ENCODE measurements around the gene MSH6. TPM values are rescaled to one million over a fixed set of nuclear protein-coding genes. Genes with fewer than 3 reads are reported as not detected.

MSH6 gene
- total and polyA plus RNA-seq, 2 of the 13 experiments (the other 11 are each of a cell fraction or from before 2014, with no cell fraction given), result 20.8 to 113 TPM

- TF ChIP-seq ARID4A (CRISPR knock-in tag; IDR thresholded peaks at IDR 0.05; ENCODE audit: borderline replicate concordance) (peak; percentile 92), ATM (IDR thresholded peaks at IDR 0.05; ENCODE audit: borderline replicate concordance) (no peak), MATR3 (CRISPR knock-in tag; IDR thresholded peaks at IDR 0.05) (no peak), ATF3 (CRISPR knock-in tag; IDR thresholded peaks at IDR 0.05) (no peak), PRMT3 (CRISPR knock-in tag; IDR thresholded peaks at IDR 0.05; ENCODE audit: borderline replicate concordance, low read depth) (peak; percentile 92), MLXIP (CRISPR knock-in tag; IDR thresholded peaks at IDR 0.05; ENCODE audit: borderline replicate concordance) (peak; percentile 68), MYNN (CRISPR knock-in tag; IDR thresholded peaks at IDR 0.05; ENCODE audit: low read depth) (0 out of 2 replicates have a peak, but pooled peaks have one; percentile 36), YEATS2 (CRISPR knock-in tag; IDR thresholded peaks at IDR 0.05; ENCODE audit: borderline replicate concordance) (peak; percentile 58), JDP2 (CRISPR knock-in tag; IDR thresholded peaks at IDR 0.05; ENCODE audit: borderline replicate concordance) (no peak; the same call in 1 of the 2 replicates), ZNF263 (CRISPR knock-in tag; IDR thresholded peaks at IDR 0.05) (peak; percentile 64; the same call in 1 of the 2 replicates), ZSCAN5A (CRISPR knock-in tag; IDR thresholded peaks at IDR 0.05; ENCODE audit: borderline replicate concordance) (peak; percentile 80), MTERF4 (CRISPR knock-in tag; IDR thresholded peaks at IDR 0.05) (peak; percentile 93; the same call in 1 of the 2 replicates), TGIF2 (CRISPR knock-in tag; IDR thresholded peaks at IDR 0.05) (peak; percentile 85), KAT8 (CRISPR knock-in tag; IDR thresholded peaks at IDR 0.05) (peak; percentile 58; the same call in 1 of the 2 replicates), ZSCAN9 (CRISPR knock-in tag; IDR thresholded peaks at IDR 0.05; ENCODE audit: borderline replicate concordance) (no peak; the same call in none of the 2 replicates), CC2D1A (CRISPR knock-in tag; IDR thresholded peaks at IDR 0.05) (no peak), SRF (IDR thresholded peaks at IDR 0.05; ENCODE audit: low read depth, low read length) (no peak), KLF15 (CRISPR knock-in tag; IDR thresholded peaks at IDR 0.05; ENCODE audit: borderline replicate concordance) (peak; percentile 64; the same call in 1 of the 2 replicates)
These were observed at the start of gene MSH6 (continued) for GRCh38 chr2:47782671-47783485.
